ENCODE results near the gene SIGLEC10. TPM values are rescaled to one million over a fixed set of nuclear protein-coding genes. Genes with fewer than 3 reads are reported as not detected.

SIGLEC10 gene
- total and polyA plus RNA-seq, 2 donors = 0.85 to 10.6 TPM

DNA sequence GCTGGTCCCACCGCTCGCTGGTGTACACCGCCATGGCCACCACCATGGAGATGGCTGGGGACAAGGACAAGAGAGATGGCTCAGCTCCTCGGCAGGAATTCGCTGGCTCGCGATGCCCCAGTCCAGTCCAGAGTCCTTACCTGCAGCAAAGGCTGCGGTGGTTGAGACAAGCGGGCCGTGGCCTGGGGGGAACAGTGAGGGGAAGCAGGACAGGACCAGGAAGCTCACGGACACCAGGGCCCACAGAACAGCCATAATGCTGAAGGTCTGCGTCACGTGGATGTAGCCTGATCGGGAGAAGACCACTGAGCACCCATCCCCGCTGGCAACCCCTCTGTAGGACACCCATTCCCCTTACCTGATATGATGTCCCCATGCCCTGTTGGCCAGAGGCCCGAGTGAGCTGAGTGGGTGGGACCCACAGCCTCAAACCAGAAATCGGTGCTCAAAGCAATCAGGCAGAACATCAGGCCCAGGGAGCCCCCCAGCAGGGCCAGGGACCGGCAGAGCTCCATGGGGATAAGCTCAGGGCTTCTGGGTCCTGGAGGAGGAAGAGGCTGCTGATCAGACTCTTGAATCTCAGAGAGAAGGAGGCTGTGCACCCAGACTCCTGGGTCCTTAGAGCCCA lies 45.3 kb downstream of the SIGLEC10 start:
- H3K4me1 ChIP-seq (ENCODE audit: insufficient read depth) = no peaks in the 10 kb centered on the region
- no peak overlapping the region for H3K27ac ChIP-seq (ENCODE audit: low read depth)
- H3K36me3 ChIP-seq (ENCODE audit: insufficient read depth) = no peaks in the 10 kb centered on the region
- WGBS = 84% methylated on average over 18 of the region's 18 CpGs
- no peak for DNase-seq (ENCODE audit: extremely low spot score)
- H3K4me3 ChIP-seq (ENCODE audit: low read depth, low read length) = no peak overlapping the region

GRCh38 chr19:51371186-51371690 lies 46.2 kb downstream of the SIGLEC10 start:
- 79% methylated on average over 8 of the region's 8 CpGs for WGBS

DNA sequence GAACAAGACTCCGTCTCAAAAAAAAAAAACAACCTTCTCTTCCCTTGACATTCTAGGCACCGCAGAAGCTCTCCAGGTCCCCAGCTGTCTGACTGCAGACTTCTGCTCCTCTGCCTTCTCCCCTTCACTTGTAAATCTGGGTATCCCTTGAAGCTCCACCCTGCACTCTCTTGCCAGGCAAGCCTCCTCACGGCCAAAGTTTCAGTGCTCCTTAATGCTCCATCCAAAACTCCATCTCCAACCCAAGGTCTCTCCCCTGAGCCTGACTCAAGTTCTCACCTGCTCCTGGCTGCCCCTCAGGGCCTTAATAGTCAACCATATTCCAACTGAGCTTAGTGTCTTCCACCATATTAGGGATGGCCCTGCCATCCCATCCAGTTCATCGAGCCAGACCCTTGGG lies 47.2 kb downstream of the SIGLEC10 start:
- H3K4me3 ChIP-seq (ENCODE audit: low read depth, low read length) = no peak overlapping the region
- no peak for DNase-seq (ENCODE audit: extremely low spot score)
- H3K4me1 ChIP-seq (ENCODE audit: insufficient read depth) = peaks cover 1% of the 10 kb centered on the region
- H3K36me3 ChIP-seq (ENCODE audit: insufficient read depth) = no peaks in the 10 kb centered on the region
- WGBS = 62% methylated on average over 4 of the region's 4 CpGs
- no peak overlapping the region for H3K27ac ChIP-seq (ENCODE audit: low read depth)

More at GRCh38 chr19:51371186-51371690, 46.2 kb downstream of the SIGLEC10 start:
- Histone ChIP-seq H3K36me3 (ENCODE audit: insufficient read depth) (no peaks in the 10 kb centered on the region), H3K4me1 (ENCODE audit: insufficient read depth) (no peaks in the 10 kb centered on the region), H3K27ac (ENCODE audit: low read depth) (no peak overlapping the region), H3K4me3 (ENCODE audit: low read depth, low read length) (no peak overlapping the region)
- no peak for DNase-seq (ENCODE audit: extremely low spot score)

DNA sequence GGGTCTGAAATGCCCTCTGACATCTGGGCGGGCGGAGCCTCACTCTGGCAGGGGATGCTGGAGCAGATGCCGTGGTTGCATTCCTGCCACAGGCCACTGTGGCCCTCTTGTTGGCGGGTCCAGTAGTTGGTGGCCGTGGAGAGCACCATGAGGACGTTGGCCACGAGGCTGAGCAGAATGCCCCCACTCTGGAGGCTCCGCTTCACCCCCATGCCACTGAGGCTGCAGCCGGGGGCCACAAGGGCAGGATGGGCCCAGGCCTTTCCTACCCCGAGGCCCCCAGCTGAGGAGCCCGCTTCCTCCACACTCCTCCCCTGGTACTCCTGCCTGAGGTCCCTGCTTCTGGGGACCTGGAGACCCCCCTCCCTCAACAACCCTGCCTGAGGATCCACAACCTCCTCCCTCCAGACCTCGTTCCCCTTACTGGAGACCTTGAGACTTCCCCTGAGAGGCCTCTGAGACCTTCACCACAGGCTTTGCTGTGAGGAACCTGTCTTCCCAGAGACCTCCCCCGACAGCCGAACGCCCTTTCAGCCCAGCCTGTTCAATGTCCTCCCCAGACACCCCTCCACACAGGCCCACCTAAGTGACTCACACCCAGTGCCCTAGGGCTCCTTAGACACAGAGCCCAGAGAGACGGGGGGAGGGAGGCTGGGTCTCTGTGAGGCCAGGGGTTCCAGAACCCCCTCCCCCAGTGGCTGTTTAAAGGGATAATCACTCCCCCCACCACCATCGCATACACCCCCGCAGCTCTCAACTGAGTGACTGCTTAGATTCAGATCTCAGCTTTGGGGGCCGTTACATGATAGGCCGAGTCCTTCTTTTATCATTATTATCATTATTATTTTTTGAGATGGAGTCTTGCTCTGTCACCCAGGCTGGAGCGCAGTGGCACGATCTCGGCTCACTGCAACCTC lies 48.8 kb downstream of the SIGLEC10 start, which contains the start of gene CLDND2:
TSS of gene CLDND2 (minus strand) at position 638 of the 917 bp plus-strand sequence. CDS start at position 212, 426 bp downstream.
- Histone ChIP-seq H3K27ac (ENCODE audit: low read depth) (peak within 1 kb of the TSS; percentile 19), H3K4me1 (ENCODE audit: insufficient read depth) (peaks cover 2% of the 10 kb centered on the region), H3K36me3 (ENCODE audit: insufficient read depth) (no peaks in the 10 kb centered on the region), H3K4me3 (ENCODE audit: low read depth, low read length) (peak within 1 kb of the TSS; percentile 45)
- DNase-seq (ENCODE audit: extremely low spot score) = no peak
- 57% methylated on average over 23 of the region's 23 CpGs for WGBS

DNA sequence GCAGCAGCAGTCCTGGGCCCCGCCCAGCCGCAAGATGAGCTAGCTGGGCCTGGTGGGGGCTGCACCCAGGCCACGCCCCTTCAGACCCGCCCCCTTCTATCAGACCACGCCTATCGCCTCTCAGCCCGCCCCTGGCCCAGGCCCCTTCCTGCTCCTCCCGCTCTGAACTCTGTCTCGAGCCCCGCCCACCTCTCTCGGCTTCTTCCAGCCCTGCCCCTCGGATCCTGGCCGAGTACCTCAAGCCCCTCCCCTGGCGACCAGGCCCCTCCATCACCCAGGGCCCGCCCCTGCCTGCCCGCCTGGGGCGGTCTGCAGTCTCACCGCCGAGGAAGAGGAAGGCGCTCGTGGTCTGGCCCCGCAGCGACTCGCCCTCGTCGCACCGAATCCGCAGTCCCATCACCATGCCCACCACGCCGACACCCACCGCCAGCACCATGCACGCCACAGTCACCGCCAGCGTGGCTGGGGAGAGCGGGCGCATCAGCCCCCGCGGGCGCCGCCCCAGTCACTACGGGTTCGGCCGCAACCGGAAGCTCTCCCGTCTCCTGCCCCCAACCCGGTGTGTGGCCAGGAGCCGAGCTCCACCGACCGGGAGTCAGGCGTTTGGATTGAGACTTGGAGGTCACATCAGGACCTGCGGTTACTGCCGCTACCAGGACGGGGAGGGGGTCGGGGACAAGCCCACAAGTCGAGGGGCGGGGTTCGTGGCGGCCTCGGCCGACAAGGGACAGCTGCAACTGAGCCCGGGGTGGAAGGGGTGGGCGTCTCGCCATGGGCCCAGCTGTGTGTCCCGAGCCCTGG lies 49.7 kb downstream of the SIGLEC10 start:
- Histone ChIP-seq H3K4me3 (ENCODE audit: low read depth, low read length) (peak overlapping the region; percentile 60), H3K36me3 (ENCODE audit: insufficient read depth) (no peaks in the 10 kb centered on the region), H3K27ac (ENCODE audit: low read depth) (peak overlapping the region; percentile 89), H3K4me1 (ENCODE audit: insufficient read depth) (peaks cover 2% of the 10 kb centered on the region)
- peak; percentile 97 for DNase-seq (ENCODE audit: extremely low spot score)
- WGBS = under 1% methylated on average over 64 of the region's 64 CpGs

DNA sequence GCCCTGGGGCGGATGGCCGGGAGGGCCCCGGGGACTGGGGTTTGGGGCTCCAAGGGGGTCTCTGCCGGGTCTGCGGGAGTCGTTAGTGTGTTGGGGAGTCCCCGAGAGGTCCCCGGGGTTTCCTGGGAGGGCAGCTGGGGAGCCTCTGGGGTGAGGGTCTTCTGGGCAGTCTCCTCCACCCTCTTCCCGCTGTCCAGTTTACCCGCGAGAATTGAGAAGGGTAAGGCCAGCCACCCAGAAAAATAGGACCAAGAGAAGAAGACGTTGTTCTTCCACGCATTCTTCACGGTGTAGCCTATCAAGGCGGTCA lies 50.2 kb downstream of the SIGLEC10 start:
- DNase-seq (ENCODE audit: extremely low spot score) = no peak
- peak overlapping the region; percentile 89 for H3K27ac ChIP-seq (ENCODE audit: low read depth)
- H3K4me1 ChIP-seq (ENCODE audit: insufficient read depth) = peaks cover 2% of the 10 kb centered on the region
- H3K36me3 ChIP-seq (ENCODE audit: insufficient read depth) = no peaks in the 10 kb centered on the region
- WGBS = under 1% methylated on average over 15 of the region's 15 CpGs
- peak overlapping the region; percentile 60 for H3K4me3 ChIP-seq (ENCODE audit: low read depth, low read length)

DNA sequence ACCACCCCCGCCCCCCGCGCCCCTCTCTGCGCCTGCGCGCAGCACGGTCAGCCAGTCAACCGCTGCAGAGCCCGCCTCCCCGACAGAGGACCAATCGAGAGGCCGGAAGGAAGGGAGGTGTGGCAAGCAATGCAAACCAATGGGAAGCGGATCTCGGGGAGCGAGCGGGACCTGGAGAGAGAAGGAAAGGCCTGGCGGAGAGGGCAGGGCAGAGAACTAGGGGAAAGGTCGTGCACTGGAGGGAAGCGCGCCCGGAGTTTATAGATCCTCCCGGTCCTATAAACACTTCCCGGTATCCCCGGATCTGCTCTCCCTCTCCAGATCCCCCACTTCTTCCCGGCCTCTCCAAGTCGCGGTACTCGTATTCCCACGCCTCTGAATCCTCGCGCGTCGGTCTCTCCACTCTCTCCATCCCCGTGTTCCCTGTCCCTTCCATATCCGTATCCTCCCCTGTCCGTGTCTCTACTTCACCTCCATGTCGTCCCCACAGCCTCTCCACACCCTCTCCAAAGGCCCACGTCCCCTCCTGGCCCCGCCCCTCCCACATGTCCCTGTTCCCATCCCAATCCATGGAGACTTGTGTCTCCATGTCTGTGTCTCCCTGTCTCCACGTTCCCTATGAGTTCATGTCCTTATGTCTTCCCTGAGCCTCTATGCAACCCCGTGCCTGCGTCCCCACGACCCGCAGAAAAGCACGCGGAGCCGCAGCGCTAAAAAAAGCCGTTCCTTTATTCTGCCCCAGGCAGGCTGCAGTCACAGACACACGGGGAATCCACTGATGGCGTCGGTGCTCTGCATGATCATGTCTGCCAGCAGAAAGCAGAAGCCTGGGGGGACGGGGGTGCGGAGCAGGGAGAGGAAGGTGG lies 50.8 kb downstream of the SIGLEC10 start:
- H3K4me3 ChIP-seq (ENCODE audit: low read depth, low read length) = peak overlapping the region; percentile 77
- peak; percentile 98 for DNase-seq (ENCODE audit: extremely low spot score)
- peak overlapping the region; percentile 89 for H3K27ac ChIP-seq (ENCODE audit: low read depth)
- WGBS = under 1% methylated on average over 54 of the region's 54 CpGs
- no peaks in the 10 kb centered on the region for H3K36me3 ChIP-seq (ENCODE audit: insufficient read depth)
- H3K4me1 ChIP-seq (ENCODE audit: insufficient read depth) = peaks cover 2% of the 10 kb centered on the region

DNA sequence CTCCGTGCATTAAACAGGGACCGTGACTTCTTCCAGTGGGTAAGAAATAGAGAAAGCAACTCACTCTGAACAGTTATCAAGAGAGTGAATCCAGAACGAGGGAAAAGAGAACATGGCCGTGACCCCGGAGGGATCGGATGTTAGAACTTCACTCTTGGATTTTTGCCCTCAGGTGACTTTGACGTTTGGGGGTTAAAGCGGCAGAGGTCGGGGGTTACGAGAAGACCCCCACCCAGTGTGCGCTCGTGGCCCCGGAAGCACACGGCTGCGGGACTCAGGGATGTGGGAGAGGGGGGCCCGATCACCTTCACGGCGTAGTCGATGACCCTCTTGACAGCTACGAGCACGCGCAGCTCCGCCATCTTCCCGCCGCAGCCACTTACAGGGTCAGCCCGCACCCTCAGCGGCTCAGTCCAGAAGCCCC lies 51.5 kb downstream of the SIGLEC10 start, which contains the start of gene ETFB:
TSS of gene ETFB (minus strand) at position 424 of the 424 bp plus-strand sequence. CDS start at position 362, 62 bp downstream.
- under 1% methylated on average over 27 of the region's 27 CpGs for WGBS
- H3K4me1 ChIP-seq (ENCODE audit: insufficient read depth) = peaks cover 2% of the 10 kb centered on the region
- H3K27ac ChIP-seq (ENCODE audit: low read depth) = peak within 1 kb of the TSS; percentile 92
- H3K4me3 ChIP-seq (ENCODE audit: low read depth, low read length) = peak within 1 kb of the TSS; percentile 77
- no peaks in the 10 kb centered on the region for H3K36me3 ChIP-seq (ENCODE audit: insufficient read depth)
- DNase-seq (ENCODE audit: extremely low spot score) = no peak

DNA sequence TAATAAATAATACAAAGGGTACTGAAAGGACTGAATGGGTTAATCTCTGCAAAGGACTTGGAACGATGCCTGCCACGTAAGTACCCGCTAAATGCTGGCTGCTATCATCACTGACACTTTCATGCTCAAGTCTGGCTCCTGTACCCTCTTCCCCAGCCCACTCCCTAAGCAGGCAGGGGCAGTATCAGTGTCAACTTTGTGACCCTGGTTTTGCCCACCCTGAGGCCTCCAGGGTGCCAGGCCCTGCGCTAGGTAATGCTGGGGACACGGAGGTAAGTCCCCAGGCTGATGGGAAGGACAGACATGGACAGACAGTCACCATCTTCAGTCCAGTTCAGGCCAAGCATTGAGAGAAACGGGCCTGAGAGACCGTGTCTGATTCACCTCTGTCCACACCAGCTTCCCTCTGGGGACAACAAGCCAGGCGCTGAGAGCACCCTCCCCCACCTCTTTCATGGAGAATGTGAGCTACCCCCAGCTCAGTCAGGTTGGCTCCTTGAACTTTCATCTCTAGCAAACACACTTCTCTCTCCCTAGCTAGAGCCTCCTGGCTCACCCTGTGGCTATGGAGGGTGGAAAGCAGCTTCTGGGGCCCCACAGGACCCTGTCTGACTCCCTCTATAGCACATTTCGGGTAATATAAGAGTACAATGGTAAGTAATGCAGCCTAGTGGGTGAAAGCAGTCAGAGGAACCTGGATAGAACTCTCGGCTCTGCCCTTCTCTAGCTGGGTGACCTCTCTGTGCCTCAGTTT lies 52.1 kb downstream of the SIGLEC10 start:
- 17% methylated on average over 10 of the region's 10 CpGs for WGBS
- H3K4me3 ChIP-seq (ENCODE audit: low read depth, low read length) = peak overlapping the region; percentile 77
- no peak for DNase-seq (ENCODE audit: extremely low spot score)
- H3K4me1 ChIP-seq (ENCODE audit: insufficient read depth) = peaks cover 2% of the 10 kb centered on the region
- H3K27ac ChIP-seq (ENCODE audit: low read depth) = no peak overlapping the region
- no peaks in the 10 kb centered on the region for H3K36me3 ChIP-seq (ENCODE audit: insufficient read depth)

DNA sequence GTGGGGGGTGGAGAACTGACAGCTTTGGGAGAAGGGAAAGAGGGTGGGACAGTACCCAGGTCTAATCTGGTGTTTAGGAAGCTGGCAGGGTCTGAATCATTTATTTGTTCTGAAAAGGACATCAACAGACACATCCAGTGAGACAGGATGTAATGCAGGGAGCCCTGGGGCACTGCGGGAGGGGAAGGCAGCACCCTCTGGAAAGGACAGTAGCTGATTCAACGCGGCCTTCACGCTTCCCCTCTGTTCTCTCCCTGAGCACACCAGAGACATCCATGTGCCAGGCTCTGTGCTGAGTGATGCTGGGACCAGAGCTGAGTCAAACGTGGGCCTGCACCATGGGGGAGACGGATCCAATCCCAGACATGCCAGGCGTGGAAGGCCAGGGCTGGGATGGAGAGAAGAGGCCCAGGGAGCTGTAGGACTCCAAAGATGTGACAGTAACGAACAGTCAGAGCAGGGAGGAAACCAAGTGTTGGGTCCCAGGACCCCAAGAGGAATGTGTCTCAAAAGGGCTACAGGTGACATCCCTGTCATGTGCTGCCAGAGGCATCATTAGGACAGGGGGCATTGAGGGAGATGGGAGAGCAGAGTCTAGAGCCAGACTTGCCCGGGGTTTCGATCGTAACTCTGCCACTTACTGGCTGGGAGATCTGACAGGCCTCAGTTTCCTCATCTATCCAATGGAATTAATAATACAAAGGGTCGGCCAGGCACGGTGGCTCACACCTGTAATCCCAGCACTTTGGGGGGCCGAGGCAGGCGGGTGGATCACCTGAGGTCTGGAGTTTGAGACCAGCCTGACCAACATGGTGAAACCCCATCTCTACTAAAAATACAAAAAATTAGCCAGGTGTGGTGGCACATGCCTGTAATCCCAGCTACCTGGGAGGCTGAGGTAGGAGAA lies 53.0 kb downstream of the SIGLEC10 start:
- Histone ChIP-seq H3K4me3 (ENCODE audit: low read depth, low read length) (no peak overlapping the region), H3K27ac (ENCODE audit: low read depth) (no peak overlapping the region), H3K4me1 (ENCODE audit: insufficient read depth) (peaks cover 2% of the 10 kb centered on the region), H3K36me3 (ENCODE audit: insufficient read depth) (no peaks in the 10 kb centered on the region)
- 81% methylated on average over 15 of the region's 15 CpGs for WGBS
- no peak for DNase-seq (ENCODE audit: extremely low spot score)

- 88% methylated on average over 13 of the region's 13 CpGs for WGBS
- H3K27ac ChIP-seq (ENCODE audit: low read depth) = no peak overlapping the region
- DNase-seq (ENCODE audit: extremely low spot score) = no peak
- H3K4me1 ChIP-seq (ENCODE audit: insufficient read depth) = peaks cover 2% of the 10 kb centered on the region
- no peaks in the 10 kb centered on the region for H3K36me3 ChIP-seq (ENCODE audit: insufficient read depth)
- H3K4me3 ChIP-seq (ENCODE audit: low read depth, low read length) = no peak overlapping the region
Measured at GRCh38 chr19:51361239-51361638, 56.2 kb downstream of the SIGLEC10 start.

All from urinary bladder (tissue), 4 donors.